ENCODE results near the gene MEGF11.

The MEGF11 gene

DNA sequence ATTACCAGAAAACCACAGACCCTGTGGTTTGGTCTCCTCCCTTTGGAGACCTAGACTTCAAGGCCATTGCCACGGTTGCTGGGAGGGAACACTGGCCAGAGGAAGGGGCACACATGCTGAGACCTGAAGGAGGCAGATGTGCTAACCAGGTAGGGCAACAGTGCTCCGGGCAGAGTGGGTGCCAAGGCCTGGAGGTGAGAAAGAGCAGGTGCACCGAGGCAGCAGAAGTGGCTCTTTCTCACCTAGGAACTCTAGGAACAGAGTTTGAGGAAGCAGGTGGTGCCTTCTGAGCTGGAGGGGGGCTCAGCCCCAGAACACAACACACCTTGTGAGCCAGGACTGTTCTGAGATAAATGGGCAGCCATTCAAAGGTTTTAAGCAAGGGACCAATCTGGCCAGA is 106.1 kb downstream of the MEGF11 start:
- no peak for DNase-seq (ENCODE audit: low read depth in 4 of 4, low spot score in 1 of 4)

DNA sequence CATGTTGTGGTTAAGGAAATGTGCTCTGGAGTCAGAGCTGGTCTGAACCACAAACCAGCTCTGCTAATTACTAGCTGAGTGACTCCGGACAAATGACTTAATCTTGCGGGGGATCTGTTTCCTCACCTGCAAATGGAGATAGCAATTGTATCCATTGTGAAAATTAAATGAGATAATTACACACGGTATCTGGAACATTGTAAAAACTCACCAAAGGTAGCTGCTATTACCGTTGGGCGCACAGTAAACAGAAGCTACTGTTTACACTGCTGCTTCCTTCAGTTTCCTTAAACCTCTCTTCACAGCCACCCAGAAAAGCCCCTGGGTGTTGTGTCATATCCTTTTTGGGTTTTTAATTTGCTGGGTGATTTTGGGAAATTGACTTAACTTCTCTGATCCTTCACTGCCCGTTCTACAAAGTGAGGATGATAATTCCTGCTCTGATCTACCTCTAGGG is 107.8 kb downstream of the MEGF11 start:
- DNase-seq (ENCODE audit: low read depth in 4 of 4, low spot score in 1 of 4), result no peak

DNA sequence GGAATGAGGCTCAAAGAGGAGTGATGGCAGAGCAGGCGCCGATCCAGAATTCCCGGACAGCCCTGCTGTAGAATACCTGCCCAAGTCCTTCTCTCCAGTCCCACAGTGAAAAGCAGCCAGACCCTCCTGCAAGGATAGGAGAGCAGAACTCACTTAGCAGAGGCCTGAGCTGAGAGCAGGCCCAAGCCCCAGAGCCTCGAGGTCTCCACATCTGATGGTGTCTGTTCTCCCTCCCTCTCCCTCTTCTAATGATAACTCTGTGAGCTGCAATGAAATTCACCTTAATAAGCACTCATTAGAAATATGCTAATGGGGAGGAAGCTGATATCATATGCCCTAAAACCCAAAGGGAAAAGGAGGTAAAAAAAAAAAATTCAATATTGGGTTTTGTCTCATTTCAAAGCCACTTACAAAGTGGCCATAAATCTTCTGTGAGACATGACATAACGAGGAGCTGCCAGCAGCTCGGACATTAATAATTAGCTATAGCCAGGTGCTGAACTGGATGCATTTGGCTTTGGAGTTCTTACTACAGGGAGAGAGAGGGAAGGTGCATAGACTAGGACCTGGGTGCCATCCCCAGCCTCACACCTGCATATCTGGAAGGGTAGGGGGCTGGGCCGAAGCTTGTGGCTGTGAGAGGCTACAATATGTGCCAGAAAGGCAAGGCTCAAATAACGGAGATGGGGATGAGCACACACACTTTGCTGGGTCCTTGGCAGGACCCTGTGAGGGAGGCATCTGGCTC is 108.4 kb downstream of the MEGF11 start:
- DNase-seq (ENCODE audit: low read depth in 4 of 4, low spot score in 1 of 4), result no peak

GRCh38 chr15:66142285-66142684 is 111.3 kb downstream of the MEGF11 start:
- DNase-seq (ENCODE audit: low read depth in 4 of 4, low spot score in 1 of 4), result no peak

- no peak for DNase-seq (ENCODE audit: low read depth in 4 of 4, low spot score in 1 of 4)
Observed at GRCh38 chr15:66139591-66140207, 113.9 kb downstream of the MEGF11 start.

GRCh38 chr15:66138892-66139590 is 114.5 kb downstream of the MEGF11 start:
- no peak for DNase-seq (ENCODE audit: low read depth in 4 of 4, low spot score in 1 of 4)

DNA sequence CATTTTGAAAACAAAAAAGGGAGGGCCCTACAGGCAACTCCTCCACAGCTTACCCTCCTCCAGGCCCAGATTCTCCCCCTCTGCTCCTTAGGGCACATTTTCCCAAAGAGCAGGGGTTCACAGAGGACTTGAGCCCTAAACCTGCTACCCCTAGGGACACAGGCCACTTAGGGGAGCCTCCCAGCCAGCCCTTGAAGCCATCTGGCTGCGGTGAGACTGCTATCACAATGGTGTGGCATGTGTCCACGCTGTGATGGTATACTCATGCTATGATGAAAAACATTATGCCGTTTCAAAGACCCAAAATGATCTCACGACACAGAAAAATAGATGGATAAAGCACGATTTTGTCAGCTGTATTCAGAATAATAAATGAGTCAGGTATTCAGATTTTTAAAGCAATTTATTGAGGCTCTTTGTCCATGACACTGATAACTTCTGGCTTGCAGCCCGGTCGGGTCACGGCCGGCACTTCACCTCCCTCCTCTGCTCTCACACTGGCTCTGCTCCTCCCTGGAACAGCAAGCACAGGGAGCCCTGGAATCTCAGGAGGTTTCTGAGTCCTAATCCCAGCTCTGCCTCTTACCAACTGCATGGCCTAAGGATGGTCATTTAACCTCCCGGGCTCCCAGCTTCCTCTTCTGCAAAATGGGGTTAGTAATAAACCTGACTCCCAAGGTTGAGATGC is 115.3 kb downstream of the MEGF11 start:
- no peak for DNase-seq (ENCODE audit: low read depth in 4 of 4, low spot score in 1 of 4)

GRCh38 chr15:66136948-66137347 is 116.6 kb downstream of the MEGF11 start:
- no peak for DNase-seq (ENCODE audit: low read depth in 4 of 4, low spot score in 1 of 4)

- no peak for DNase-seq (ENCODE audit: low read depth in 4 of 4, low spot score in 1 of 4)
Observed at GRCh38 chr15:66135664-66136063, 117.9 kb downstream of the MEGF11 start.

DNA sequence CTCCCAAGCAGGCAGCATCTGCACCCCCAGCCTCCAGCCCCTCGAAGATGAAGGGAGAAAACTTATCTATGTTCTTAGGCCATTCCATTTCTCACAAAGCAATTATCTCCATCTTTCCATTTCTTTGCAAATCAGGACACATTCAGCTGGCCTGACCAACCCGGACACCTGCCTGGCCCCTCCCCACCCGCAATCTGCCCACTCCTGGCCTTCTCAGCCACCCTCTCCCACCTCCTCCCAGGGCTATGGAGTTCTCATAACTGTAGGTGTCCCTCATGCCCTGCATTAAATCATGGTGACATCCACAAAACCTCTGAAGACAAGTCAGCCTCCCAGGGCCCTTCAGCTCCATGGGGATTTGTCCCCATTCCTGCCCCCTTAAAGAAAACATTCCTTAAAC is 119.3 kb downstream of the MEGF11 start:
- no peak for DNase-seq (ENCODE audit: low read depth in 4 of 4, low spot score in 1 of 4)

DNA sequence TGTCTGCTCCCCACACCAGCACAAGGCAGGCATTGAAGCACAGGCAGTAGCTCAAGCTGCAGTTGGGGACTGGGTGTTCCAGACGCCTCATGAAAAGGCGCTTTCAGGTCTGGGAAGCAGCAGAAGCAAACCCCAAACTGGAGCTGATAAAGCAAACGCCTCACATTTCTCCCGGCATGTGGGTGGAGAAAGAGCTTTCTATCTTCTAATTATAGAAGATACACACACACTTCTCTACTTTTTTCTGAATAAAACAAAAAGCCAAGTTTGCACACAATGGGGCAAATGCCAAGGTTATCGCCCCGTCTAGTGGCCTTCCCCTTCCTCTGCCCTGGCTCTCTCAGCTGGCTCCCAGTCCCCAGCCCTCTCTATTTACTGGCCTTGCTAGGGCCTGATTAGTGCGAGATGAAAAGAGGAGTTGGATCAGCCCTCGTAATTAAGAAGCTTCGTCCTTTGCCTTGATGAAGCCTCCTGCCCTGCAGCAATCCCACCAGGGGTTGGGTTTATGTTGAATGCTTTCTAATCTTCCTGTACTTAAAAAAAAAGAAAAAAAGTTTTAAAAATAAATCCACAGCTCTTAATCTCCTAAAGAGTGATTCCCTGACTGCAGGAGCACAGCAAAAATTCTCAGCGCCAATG is 120.2 kb downstream of the MEGF11 start:
- no peak for DNase-seq (ENCODE audit: low read depth in 4 of 4, low spot score in 1 of 4)

DNA sequence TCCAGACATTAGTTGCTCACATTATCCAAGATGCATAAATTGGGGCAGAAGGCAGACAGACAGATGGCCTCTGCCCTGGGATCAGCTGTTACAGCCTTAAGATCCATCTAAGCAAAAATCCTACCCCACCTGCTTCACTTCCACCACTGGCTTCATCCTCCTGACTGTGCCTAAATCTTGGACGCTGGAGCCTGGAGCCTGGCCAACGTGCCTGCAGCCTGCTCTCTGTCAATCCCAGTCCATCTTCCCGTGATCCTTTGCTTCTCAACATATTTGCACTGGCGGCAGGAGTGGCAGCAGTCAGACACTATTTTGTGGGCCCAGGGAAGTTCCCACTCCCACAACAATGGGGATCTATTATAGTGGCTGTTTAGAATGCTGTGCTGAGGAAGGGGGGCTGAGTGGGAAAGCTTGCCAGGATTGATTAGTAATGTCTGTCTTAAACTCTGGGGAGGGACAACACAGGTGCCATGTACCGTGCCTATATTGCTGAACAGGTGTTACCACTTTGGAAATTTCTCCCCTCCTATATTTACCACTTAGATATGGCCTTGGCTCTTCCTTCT is 121.2 kb downstream of the MEGF11 start:
- no peak for DNase-seq (ENCODE audit: low read depth in 4 of 4, low spot score in 1 of 4)

DNA sequence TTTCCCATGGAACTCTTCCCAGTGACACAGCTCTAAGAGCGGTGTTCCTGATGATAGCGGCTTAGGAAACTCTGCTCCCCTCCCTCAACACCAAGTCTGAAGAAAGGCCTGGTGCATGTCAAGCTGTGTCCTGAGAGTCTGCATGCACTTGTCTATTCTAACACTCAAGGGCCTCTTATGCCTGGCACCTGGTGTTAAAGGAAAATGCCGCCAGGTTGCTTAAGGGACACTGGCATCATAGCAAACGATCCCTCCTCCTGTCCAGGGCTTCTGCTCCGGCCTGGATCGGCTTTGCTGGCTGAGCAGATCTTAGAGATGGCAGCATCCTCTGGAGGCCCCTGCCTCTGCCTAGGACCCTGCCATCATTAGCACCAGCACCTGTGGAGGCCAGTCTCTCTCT is 121.7 kb downstream of the MEGF11 start:
- DNase-seq (ENCODE audit: low read depth in 4 of 4, low spot score in 1 of 4), result no peak

DNA sequence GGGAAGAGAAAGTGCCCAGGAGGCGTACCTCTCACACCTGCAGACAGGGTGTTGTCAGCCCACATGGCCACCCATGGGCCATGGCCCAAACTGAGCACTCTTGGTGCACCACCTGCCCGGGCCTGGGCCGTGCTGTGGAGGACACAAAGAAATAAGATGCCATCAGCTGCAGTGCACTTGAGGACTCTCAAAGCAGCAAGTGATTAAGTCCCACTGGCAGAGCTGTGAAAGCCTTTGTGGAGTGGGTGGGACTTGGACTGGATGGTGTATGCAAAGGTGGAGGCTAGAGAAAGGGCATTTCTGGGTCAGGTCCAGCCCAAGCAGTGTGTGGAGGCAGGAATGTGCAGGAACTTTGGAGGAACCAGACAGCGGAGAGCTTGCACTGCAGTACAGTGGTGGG is 122.3 kb downstream of the MEGF11 start:
- DNase-seq (ENCODE audit: low read depth in 4 of 4, low spot score in 1 of 4), result no peak

DNA sequence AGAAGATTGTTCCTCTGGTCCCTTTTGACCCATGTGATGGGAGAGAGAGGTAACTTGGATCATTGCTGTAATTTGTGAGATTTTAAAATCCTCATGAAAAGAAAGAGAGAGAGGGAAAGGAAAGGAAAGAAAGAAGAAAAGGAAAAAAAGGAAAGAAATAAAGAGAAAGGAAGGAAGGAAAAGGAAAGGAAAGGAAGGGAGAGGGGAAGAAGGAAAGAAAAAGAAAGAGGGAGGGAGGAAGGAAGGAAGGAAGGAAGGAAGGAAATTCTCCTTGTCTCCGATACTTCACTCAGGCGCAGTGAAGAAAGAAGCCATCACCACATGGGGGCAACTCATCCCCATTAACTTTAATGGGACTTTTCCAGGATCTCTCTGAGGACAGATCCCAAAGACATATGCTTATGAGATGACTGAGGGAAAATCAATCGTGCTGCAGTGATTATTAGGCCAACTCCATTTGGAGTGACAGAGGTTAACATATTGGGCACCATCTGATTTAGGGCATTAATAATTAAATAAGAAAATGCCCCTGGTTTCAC is 123.0 kb downstream of the MEGF11 start:
- no peak for DNase-seq (ENCODE audit: low read depth in 4 of 4, low spot score in 1 of 4)

DNA sequence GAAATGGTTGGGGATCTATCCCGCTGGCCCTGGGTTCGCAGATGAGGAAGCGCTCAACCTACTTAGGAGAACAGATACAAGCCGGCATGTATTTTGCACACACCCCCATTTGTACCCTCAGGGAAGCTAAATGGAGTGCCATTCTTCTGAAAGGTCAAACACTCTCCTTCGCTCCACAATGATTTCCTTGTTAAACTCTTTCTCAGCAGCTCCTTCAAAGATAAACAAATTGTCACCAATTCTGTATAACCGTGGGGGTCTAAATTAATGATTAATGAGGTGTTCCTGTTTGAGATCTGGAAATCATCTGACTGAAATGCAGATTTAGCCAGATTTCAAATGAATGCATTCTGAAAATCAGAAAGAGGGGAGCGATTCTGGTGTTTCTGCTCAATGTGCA is 124.0 kb downstream of the MEGF11 start:
- DNase-seq (ENCODE audit: low read depth in 4 of 4, low spot score in 1 of 4), result no peak

DNA sequence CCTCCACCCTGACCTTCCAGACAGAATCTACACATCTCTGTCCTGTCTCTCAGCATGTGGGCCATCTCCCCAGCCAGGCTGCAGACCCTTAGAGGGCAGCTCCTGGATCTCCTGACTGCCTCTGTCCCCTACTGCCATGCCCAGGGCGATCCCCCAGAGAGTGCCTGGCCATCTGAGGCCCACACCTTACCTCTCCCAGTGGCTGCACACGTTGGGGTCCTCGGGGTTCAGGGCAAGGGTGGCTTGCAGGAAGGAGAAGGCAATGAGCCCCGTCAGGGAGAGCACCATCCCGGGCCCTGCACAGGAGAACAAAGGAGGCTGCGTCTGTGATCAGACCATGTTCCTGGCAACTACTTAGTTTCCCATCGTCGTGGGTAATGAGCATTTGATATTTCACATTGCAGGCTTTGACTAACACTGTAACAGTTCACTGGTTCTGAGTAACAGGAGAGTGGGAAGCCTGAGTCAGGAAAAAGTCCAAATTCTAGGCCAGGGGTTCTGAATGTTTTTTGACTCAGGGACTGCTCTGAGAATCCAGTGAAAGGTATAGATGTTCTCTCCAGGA is 125.4 kb downstream of the MEGF11 start:
- DNase-seq (ENCODE audit: low read depth in 4 of 4, low spot score in 1 of 4), result no peak

DNA sequence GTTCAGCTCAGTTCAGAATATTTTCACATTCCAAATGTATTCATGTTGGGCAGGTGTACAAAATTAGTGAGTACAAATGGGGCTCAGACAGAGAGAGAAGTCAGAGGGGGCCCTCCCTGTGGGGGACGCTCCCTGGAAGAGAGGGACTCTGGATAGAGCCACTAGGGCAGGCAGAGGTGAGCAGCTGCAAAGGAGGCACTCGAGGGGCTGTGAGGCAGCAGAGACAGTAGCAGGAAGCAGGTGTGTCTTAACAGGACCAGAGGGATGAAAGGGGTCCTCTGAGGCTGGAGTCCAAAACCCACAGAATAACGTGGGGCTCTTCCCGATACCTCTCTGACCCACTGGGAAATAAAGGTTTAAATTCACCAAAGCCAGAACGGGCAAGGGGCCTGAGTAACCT is 127.1 kb downstream of the MEGF11 start:
- DNase-seq (ENCODE audit: low read depth in 4 of 4, low spot score in 1 of 4), result no peak

GRCh38 chr15:66126031-66126441 is 127.5 kb downstream of the MEGF11 start:
- no peak for DNase-seq (ENCODE audit: low read depth in 4 of 4, low spot score in 1 of 4)

- DNase-seq (ENCODE audit: low read depth in 4 of 4, low spot score in 1 of 4), result no peak
Observed at GRCh38 chr15:66124651-66125050, 128.9 kb downstream of the MEGF11 start.
